IMR-90 (cell line): ENCODE measurements around the gene WBP1. TPM values are rescaled to one million over a fixed set of nuclear protein-coding genes. Genes with fewer than 3 reads are reported as not detected.

Source experiments
- CEBPB ChIP-seq: IDR thresholded peaks from 2 replicates; pipeline ENCODE4 v1.6.1; 2012; ENCODE audit warnings: low read depth, low read length, improper control_type of control experiment
- CTCF ChIP-seq: conservative IDR thresholded peaks from 2 replicates; pipeline ENCODE4 v1.5.1; 2012; ENCODE audit warnings: mild to moderate bottlenecking, low read depth, low read length, improper control_type of control experiment
- POLR2A ChIP-seq: IDR thresholded peaks from 2 replicates; pipeline ENCODE4 v1.6.1; 2012; ENCODE audit warnings: mild to moderate bottlenecking, low read depth, low read length
- polyA plus RNA-seq, 3 experiments: library from polyadenylated mRNA; depleted of rRNA; stranded (reverse); fragments of >200 nt; gene quantifications; 2 replicates each; pipeline ENCODE4 v1.2.3, GENCODE V29; 2012; ENCODE audit warnings: low replicate concordance in 1 of 3
- total RNA-seq: library from RNA; depleted of rRNA; stranded (reverse); fragments of >200 nt; gene quantifications from 2 replicates; pipeline ENCODE4 v1.2.3, GENCODE V29; 2012

The WBP1 gene
- total and polyA plus RNA-seq, 2 of the 4 experiments (the other 2 are of a cell fraction): 22.9 to 78.5 TPM

DNA sequence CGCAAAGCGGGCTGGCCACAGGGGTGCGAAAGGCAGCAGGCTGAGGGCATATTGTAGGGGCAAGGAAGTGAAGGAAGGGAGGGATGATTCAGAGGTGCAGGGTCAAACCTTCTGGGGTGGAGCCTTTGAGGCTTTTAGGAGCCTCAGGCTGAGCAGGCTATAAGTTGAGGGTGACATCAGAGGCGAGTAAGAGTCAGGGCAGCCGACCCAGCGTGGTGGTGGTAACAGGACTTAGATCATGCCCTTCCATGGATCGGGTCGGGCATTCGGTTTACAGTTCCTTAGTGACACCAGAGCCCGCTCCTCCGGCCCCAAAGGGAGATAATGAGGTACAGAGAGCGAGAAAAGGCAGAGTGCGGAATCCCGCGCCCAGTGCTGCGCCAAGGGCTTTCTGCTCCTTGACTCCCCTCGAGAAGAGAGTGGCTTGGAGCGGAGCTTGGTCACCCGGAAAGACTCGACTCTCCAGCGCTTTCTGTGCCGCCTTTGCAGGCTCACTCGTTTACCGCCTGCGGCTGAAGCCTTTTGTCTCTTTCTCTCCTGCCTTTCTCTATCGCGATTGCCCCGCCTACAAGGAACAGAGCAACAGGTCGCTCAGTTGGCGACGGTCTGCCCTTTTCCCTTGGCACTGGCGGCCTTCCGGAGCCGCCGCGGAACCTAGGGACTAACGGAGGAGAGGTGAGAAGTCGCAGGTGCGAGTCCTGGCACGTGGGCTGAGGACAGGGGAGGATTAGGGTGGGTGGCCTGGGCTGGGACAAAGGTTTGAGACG is 40.4 kb downstream of the WBP1 start (continued):
- TF ChIP-seq CEBPB (no peak), CTCF (no peak), POLR2A (no peak)
